Stimulated activated CD8-positive, alpha-beta memory T cell treated with anti-CD3 and anti-CD28 coated beads, Interleukin-15, amount 100 ng/mL, for 4 hours (primary cell): ENCODE measurements around the gene LIN37.

Experiments used
- DNase-seq, 2 donors: peaks; one replicate each; pipeline ENCODE4 v3.0.0-alpha.2; 2020; ENCODE audit warnings: low read depth in 2 of 2

The LIN37 gene, protein sequence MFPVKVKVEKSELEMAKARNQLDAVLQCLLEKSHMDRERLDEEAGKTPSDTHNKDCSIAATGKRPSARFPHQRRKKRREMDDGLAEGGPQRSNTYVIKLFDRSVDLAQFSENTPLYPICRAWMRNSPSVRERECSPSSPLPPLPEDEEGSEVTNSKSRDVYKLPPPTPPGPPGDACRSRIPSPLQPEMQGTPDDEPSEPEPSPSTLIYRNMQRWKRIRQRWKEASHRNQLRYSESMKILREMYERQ

DNA sequence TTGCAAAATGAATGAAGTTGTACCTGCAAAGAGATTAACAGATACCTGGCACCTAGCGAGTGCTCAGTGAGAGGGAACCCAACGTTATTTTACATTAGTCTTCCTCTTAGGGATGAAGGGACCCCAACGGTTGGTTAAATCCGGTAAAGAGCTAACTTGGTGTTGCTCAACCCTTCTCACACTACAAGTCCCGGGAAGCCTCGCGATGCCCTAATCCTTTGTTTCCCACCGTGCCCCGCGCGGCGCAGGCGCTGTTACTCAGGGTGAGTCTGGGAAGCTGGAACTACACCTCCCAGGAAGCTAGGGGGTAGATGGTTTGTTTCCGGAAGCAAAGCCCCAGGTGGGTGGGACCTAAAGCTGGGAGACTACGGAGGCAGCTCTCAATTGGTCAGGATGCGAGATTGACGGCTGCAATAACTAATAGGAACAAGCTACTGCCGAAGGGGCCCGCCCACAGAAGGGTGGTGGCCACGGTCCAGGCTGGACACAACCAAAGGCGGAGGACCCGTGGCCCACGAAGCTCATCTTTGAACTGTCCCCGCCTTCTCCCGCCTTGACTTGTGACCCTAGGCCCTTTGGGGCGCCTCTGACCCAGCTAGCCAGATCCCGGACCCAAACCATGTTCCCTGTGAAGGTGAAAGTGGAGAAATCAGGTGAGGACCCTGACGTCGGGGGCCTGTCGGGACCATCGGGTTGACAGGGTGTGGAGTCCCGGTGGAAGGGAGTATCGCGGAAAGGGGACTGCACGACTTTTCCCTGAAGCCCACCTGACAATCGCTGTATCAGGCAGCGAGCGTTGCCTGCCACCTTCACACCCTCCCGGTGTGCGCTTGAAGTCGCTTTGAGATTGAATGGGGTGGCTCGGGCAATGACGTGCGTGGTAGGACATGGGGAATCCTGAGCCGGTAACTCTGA is at the start of gene LIN37:
TSS of gene LIN37 (plus strand) at position 471 of the 915 bp plus-strand sequence. CDS start at position 620, 149 bp downstream.
- peak; percentile 96 to 99 for DNase-seq

DNA sequence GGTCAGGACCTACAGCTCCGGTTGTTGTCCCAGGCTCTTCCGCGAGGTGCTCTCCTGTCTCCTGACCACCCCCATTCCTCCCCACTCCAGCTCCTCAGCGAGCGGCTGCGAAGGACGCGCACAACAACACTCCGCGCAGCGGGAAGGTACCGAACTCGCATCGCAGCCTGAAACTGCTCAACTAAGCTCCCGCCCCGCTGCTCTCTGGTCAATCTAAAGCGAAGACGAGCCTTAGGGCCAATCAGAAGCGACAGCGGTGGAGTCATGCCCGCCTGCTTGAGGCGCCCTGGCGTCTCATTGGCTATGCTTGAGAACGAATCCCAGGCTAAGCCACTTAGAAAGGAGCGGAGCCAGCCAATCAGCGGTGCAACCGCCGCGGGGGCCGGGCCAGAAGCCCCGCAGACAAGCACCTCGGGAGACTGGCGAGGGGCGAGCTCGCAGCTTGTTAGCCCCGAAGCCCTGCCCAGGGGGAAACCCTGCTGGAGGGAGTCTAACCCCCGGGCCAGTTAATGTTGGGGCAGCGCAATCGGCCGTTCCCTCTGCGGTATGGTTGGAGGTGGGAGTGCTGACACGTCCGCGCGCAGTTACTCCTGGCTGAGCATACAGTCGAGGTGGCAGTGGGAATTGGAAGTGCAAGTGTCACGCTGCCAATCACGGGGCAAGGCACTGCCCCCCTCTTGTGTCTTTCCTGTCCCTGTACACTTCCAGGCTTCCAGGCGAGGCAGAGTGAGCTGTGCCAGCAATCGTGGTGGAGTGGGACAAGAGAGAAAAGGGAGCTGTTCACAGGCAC is 46.0 kb upstream of the LIN37 start:
- peak; percentile 80 to 91 for DNase-seq

DNA sequence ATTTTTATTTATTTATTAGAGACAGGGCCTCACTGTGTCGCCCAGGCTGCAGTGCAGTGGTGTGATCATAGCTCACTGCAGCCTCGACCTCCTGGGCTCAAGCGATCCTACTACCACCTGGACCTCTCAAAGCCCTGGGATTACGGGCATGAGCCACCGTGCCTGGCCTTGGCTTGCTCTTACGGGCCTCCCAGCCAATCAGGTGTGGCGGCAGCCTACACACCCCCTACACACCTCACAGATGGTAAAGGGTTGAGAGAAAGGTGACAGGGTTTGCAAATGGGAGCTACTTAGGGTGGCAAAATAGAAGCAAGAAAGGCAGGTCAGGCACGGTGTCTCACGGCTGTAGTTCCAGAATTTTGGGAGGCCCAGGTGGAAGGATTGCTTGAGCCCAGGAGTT is 45.0 kb upstream of the LIN37 start:
- DNase-seq: no peak

DNA sequence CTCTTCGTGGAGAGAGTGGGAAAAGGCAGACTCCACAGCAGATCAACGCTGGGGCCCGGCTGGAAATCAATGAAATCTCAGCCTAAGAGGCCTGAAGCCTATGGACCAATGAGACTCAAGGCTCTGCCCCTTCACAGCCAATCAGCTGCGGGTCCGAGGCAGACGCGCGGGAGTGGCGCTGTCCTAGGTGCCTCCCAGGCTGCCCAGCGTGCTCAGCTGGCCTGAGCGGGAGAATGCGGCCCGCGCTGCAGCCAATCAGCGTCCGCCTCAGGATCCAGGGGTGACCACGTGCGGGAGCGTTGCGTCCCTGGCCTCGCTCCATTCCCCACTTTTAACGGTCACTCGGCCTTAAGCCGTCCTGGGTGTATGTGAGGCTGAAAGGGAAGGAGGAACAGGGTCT is 44.2 kb upstream of the LIN37 start, which contains the start of gene ZBTB32:
TSS of gene ZBTB32 (plus strand) at position 341 of the 400 bp plus-strand sequence. CDS start 10,069 bp downstream, outside the sequence.
- DNase-seq: no peak

DNA sequence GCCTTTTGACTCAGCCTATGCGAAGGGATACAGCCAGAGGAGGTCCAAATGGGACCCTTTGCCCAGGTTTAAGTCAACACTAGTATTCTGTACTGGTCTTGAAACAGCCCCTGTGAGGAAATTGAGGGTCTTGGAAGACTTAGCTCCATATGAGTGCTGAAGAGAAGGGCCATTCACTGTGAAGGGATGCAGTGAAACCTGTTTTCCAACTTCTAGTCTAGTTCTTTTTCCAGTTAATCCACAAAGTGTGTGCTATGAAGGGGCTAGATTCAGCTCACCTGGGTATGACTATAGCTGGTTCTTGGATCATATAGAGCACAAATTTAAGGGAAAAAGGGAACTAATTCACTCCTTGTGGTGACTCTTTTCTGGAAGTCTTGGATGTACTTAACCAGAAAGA is 40.0 kb upstream of the LIN37 start:
- no peak for DNase-seq

DNA sequence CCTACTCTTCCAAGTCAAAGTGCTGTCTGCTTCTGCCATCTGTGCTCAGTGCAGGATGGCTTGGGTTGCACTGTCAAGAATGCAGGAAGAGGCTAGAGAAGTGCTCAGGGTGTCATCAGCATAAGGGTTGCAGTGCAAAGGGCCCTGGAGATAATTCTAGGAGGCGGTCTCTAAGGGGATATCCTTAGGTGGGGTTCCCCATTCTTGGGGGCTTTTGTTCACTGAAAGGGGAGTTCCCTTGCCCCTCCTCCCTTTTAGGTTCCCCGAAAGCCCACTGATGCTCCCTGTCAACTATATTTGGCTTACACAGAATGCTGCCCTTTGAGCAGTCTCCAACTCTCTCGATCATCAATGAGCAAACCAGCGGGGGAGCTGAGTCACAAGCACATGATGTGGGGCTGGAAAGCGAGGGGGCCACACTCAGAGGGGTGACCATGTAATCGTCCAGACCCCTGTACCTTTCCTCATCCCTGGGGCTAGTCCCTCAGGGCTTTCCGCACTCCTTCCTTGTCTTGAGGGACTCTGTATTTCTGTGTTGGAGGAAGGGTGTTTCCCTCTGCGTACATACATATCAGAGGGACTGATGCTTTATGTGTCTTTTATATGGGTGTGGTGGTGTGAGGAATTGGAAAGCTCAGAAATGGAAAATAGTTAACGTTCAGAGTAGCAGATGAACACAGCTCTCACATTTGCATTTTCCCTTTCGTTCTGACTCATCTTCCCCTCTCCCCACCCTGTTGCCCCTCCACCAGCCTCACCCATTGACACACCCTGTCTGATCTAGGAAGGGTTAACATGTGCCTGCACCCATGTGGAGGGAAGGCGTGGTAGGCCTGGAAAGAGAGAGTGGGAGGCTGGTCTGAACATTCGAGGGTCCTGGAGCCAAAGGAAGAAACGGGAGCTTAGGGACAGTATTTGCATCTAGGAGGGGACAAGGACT is 37.3 kb upstream of the LIN37 start:
- DNase-seq: peak in 1 of 2 donors; percentile 58

DNA sequence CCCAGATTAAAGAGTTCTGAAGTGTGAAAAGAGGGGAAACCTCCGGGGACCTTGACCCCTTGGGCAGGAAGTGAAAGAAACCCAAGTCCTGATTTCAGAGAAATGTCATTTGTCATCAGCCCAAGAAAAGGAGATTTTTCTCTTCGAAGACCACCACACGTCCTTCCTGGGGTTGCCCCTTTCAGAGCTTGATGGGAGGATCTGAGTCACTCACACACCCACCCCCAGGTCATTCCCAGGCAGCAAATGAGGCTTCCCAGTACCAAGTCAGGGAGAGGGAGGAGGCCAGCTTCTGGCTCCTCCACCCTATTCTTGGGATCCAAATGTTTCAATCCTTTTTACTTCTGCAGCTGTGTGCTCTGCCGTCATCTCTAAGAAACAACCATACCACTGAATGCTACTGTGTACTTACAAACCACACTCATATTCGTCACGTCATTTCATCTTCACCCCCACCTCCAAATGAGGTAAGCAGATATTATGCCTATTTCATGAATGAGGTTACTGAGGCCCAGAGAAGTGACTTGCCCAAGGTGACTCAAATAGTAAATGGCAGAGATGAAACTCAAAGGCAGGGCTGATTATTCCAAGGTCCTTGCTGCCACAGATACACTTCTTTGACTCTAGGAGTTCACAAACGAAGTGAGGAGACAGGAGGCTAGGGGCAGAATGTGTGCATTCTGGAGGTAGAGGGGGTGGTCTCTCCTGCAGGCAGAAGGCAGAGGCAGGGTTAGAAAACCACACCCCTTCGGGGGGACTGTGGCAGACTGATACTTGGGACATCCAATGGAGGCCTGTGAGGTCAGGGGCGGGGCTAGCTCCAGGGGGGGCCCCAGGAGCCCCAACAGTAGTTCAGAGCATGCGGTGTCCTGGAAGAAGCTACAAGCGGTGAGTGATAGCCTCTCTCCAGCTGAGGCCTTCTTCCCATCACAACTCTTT is 35.5 kb upstream of the LIN37 start:
- peak; percentile 54 to 61 for DNase-seq

DNA sequence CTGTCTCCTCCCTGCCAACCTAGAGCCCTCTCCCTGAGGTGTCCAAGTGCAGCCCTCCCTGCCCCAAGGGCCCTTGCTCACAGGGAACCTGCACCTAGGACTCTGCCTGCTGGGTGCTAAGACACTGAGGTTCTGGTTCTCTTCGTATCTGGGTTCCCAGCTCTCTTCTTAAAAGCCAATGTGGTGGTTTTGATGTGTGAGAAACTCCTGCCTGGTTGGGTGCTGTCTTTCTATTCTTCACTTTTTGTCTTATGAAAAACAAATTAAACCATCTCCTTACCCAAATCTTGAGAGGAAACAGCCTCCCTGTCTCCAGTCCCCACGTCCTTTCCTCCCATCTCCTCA is 34.9 kb upstream of the LIN37 start:
- no peak for DNase-seq

DNA sequence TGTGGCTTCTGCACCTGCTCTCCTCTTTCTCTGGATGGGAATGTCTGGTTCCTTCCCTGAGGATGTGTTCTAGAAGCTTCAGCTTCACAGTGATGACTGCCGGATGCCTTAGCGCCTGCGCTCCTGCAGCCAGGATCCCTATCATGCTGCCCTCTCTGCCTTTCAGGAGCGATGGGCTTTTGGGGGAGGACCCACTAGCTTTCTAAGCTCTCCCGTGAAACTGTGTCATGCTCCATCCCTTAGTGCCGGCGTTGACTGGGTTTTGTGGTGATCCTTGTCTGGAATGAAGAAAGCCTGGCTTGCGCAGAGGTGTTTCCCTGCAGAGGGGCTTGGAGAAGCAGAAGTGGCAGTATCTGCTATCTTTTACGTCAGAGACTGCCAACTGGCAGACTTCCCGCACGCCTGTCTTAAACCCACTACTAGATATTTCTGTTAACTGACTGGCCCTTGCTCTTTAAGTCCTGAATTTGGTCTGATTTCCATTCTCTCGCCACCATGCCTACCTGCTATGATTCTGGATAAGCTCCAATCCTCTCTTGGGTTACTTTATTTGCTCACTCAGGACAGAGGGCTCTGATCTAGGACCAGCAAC is 34.4 kb upstream of the LIN37 start:
- DNase-seq: no peak

DNA sequence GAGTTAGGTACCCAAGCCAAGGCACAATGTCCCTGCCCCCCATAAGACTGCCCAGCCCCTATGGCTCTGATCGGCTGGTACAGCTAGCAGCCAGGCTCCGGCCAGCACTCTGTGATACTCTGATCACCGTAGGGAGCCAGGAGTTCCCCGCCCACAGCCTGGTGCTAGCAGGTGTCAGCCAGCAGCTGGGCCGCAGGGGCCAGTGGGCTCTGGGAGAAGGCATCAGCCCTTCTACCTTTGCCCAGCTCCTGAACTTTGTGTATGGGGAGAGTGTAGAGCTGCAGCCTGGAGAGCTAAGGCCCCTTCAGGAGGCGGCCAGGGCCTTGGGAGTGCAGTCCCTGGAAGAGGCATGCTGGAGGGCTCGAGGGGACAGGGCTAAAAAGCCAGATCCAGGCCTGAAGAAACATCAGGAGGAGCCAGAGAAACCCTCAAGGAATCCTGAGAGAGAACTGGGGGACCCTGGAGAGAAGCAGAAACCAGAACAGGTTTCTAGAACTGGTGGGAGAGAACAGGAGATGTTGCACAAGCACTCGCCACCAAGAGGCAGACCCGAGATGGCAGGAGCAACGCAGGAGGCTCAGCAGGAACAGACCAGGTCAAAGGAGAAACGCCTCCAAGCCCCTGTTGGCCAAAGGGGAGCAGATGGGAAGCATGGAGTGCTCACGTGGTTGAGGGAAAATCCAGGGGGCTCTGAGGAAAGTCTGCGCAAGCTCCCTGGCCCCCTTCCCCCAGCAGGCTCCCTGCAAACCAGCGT is 33.6 kb upstream of the LIN37 start:
- DNase-seq: no peak

DNA sequence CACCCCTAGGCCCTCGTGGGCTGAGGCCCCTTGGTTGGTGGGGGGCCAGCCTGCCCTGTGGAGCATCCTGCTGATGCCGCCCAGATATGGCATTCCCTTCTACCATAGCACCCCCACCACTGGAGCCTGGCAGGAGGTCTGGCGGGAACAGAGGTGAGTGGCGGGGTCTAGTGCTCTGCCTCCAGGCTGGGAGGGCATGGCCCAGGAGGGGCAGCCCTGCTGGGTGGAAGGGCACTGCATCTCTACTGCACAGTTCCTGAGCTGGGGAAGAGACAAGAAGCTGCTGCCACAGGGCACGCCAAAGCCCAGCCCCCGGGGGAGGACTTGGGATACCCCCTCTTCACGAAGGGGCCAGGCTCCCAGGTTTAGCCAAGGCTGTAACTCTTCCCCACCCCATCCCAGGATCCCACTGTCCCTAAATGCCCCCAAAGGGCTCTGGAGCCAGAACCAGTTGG is 33.0 kb upstream of the LIN37 start:
- DNase-seq: no peak

DNA sequence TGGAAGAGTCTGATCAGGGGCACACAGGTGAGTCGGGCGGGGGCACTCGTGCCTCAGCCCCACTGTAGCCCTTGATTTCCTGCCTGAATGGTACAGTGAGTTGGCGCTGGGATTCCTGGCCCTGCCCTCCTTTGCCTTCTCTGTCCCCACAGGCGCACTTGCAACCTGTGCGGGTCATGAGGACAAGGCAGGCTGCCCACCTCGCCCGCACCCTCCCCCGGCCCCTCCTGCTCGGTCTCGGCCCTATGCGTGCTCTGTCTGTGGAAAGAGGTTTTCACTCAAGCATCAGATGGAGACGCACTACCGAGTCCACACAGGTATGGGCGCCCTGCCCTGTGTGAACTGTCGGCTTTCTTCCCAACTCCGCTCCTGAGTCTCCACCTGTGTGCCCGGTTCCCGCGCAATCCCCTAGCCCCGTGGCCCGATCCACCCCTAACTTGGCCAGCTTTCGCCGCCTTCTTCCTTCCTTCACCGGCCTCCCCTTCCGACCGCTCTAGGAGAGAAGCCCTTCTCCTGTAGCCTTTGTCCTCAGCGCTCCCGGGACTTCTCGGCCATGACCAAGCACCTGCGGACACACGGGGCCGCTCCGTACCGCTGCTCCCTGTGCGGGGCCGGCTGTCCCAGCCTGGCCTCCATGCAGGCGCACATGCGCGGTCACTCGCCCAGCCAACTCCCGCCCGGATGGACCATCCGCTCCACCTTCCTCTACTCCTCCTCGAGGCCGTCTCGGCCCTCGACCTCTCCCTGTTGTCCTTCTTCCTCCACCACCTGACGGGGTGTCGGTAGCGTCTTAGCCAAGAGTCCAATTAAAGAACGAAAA is 32.2 kb upstream of the LIN37 start:
- DNase-seq: no peak

DNA sequence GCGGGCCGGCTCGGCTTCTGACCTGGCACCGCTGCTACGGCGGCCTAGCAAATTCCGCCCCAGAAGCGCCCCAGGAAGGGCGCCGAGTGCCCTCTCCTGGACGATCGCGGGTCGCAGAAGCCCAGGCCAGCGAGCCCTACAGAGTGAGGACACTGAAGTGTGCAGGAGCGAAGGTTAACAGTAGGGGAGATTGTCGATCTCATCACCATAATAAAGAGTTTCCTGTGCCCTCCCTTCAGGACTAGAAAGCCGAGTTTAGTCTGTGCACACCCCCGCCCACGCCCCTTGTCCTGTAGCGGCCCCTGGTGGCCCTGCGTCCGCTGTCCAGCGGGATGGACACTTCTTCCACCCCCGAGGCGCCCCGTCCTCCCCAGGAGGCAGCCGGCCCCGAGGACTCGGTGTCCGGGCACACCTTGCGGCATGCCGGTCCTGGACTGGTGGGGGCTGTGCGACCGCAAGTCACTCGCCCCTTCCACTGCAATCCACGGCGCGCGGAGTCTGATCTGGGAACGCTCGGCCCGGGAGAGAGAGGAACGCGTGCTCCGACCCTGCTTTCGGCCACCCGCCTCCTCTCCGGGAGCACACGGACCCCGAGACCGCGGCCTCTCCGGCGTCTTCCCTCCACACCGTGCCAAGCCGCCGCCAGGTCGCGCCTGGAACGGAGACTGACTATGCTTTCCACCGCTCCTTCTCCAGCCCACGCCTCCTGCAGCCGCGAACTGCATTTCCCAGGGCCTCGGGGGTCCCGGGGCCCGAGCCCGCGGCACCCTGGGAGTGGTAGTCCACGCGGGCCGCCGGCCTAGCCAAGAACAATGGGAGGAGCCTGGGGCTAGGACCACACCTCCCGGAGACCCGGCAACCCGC is 31.3 kb upstream of the LIN37 start:
- DNase-seq: peak; percentile 95 to 96

DNA sequence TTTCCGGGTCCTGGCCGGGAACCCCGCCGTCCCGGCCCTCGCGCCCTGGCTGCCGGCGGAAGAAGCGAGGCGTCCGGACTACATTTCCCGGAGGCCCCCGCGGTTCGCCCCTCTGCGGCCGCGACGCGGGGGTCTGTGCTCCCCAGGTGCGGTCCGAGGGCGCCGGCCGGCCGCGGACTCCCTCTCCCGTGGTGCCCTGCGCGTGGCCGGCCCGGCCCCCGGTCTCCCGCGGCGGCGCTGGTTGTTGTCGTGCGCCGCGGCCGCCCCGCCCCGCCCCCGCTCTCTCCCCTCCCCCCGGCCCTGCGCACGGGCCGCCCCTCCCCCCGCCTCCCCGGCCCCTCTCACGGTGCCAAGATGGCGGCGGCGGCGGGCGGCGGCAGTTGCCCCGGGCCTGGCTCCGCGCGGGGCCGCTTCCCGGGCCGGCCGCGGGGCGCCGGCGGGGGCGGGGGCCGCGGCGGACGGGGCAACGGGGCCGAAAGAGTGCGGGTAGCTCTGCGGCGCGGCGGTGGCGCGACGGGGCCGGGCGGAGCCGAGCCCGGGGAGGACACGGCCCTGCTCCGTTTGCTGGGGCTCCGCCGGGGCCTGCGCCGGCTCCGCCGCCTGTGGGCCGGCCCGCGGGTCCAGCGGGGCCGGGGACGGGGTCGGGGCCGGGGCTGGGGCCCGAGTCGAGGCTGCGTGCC is 30.6 kb upstream of the LIN37 start, which contains the start of gene KMT2B:
TSS of gene KMT2B (plus strand) at position 339 of the 680 bp plus-strand sequence. CDS start at position 355, 16 bp downstream.
- no peak for DNase-seq

DNA sequence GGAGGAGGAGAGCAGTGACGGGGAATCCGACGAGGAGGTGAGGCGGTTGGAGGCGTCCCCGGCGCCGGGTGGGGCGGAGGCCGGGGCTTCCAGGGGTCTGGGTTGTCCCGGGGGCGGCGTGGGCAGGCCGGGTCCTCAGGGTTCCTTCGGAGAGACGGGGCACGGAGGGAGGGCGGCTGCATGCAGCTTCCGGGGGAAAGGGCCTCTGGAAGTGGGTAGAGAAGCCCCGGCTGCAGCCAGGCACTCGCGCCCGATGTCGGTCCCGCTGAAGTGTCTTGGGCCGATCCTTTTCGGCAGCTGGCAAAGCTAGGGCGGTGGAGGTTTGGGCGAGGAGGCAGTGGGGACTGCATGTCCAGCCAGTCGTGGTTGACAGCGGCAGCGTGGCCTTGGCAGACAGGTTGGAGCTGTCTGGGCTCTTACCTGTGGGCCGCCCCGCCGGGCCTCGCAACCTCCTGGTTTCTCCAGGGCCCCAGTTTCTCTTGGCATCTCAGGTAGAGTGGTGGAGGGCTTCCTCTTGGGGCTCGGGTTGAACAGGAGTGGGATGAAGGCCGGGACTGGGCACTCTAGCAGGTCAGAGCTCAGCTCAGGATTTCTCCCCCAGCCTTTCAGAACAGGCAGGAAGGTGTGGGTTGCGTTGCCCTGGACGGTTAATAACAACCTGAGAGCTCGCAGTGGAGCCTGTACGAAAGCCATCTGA is 29.9 kb upstream of the LIN37 start:
- DNase-seq: peak in 1 of 2 donors; percentile 50
